Activated CD4-positive, alpha-beta memory T cell treated with anti-CD3 and anti-CD28 coated beads, Interleukin-2, amount 10 ng/mL, durations not matched to agents 7 days and 5 days (primary cell): ENCODE data around the gene GTF3A. TPM values are rescaled to one million over a fixed set of nuclear protein-coding genes. Genes with fewer than 3 reads are reported as not detected.

Experiments
- CTCF ChIA-PET: fragments of 350-600 bp; sonication (Branson Sonifier 250); formaldehyde crosslinking; loops from one replicate; lab custom pipeline; 2021; ENCODE audit warnings: antibody characterized with exemption, inconsistent platforms; lab: Charles Lee
- POLR2A ChIA-PET: fragments of 350-600 bp; sonication (Branson Sonifier 250); formaldehyde crosslinking; loops from one replicate; lab custom pipeline; 2021; ENCODE audit warnings: antibody characterized with exemption; lab: Charles Lee
- DNase-seq: peaks from one replicate; pipeline ENCODE4 v3.0.0-alpha.2; 2020
- H3K27ac Mint-ChIP-seq: one replicate; pipeline ENCODE4 v1.8.0; 2021; ENCODE audit warnings: mild to moderate bottlenecking, mixed read lengths
- H3K27me3 Mint-ChIP-seq: one replicate; pipeline ENCODE4 v1.8.0; 2021; ENCODE audit warnings: mixed read lengths
- H3K36me3 Mint-ChIP-seq: one replicate; pipeline ENCODE4 v1.8.0; 2021; ENCODE audit warnings: low read depth, mixed read lengths
- H3K4me1 Mint-ChIP-seq: one replicate; pipeline ENCODE4 v1.8.0; 2021; ENCODE audit warnings: mixed read lengths
- H3K4me3 Mint-ChIP-seq: one replicate; pipeline ENCODE4 v1.8.0; 2021; ENCODE audit warnings: mild to moderate bottlenecking, mixed read lengths
- H3K9me3 Mint-ChIP-seq: one replicate; pipeline ENCODE4 v1.8.0; 2021; ENCODE audit warnings: mixed read lengths
- total RNA-seq, 2 experiments: library from RNA; stranded (reverse); gene quantifications; one replicate each; pipeline ENCODE4 v1.2.3, GENCODE V29; 2021

Gene GTF3A
- total RNA-seq, 2 experiments from 2014 or later: 187 to 189 TPM

DNA sequence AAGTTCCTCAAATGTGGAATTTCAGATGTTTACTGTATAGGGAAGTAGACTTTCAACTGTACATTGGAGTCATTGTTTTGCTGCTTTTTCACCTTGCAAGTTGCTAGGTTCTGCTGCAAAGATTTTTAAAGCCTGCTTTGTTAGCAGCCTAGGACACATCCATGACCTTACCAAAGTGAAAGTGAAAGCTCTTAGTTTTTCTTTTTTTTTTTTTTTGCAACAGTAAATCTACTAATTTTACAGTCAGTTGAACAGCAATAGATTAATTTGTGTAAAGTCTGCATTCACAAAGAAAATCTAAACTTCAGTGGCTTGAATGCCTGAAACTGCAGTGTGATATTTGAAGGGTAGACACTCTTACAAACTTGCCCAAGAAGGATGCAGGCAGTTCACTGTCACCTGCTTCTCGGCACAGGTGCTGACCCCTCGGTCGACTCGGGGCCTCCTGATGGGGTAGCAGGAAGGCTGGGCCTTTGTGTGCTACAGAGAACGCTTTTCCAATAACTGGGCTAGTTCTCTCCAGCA lies 31.0 kb downstream of the GTF3A start:
- H3K36me3 Mint-ChIP-seq: peaks cover 3% of the 10 kb centered on the region
- ChIA-PET CTCF (interaction anchor here (1.1 to 2.9 kb wide), 3 partner anchors 29 to 371 kb away, joined by 3 to 14 read pairs (median 5); partner anchors contain the start of gene LNX2), POLR2A (interaction anchor here (1.1 to 10.9 kb wide), 5 partner anchors 10 to 165 kb away, joined by 3 to 351 read pairs (median 4); partner anchors contain the start of genes GTF3A and LNX2)
- no peaks in the 10 kb centered on the region for H3K9me3 Mint-ChIP-seq
- peak overlapping the region; percentile 83 for H3K4me3 Mint-ChIP-seq
- peaks cover 2% of the 10 kb centered on the region for H3K27me3 Mint-ChIP-seq
- DNase-seq: peak; percentile 31
- H3K4me1 Mint-ChIP-seq: peaks cover 32% of the 10 kb centered on the region
- H3K27ac Mint-ChIP-seq: peak overlapping the region; percentile 93

DNA sequence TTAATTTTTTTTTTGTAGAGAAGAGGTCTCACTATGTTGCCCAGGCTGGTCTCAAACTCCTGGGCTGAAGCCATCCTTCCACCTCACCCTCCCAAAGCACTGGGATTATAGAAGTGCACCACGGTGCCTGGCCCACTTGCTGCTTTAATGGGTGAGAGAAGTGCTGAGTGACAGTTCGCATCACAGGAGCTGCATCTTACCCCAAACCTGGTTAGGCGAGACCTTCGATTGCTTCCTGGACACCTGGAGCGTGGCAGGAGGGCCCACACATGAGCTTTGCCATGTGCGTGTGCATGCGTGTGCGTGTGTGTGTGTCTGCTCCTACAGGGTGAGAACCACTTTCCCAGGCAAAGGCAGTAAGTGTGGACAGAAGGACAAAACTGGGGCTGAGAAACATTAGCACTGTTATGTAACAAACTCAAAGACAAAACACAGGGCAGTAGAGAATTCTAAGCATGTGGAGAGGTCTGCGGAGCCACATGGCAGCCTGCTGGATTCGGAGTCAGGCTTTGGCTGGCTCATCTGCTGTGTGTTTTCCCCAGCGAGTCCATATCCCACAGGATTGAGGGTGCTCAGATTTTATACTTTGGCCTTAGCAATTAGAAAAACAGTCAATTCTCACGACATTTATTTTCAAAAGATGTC lies 37.6 kb downstream of the GTF3A start:
- H3K9me3 Mint-ChIP-seq: no peaks in the 10 kb centered on the region
- no peak for DNase-seq
- H3K27ac Mint-ChIP-seq: no peak overlapping the region
- peaks cover 2% of the 10 kb centered on the region for H3K27me3 Mint-ChIP-seq
- no peaks in the 10 kb centered on the region for H3K36me3 Mint-ChIP-seq
- CTCF ChIA-PET: no interaction called here
- H3K4me1 Mint-ChIP-seq: peaks cover 6% of the 10 kb centered on the region
- H3K4me3 Mint-ChIP-seq: no peak overlapping the region
- POLR2A ChIA-PET: interaction anchor here (0.8 to 2.0 kb wide), 2 partner anchors 11 to 37 kb away, joined by 4 to 5 read pairs; no protein-coding TSS in a partner anchor

DNA sequence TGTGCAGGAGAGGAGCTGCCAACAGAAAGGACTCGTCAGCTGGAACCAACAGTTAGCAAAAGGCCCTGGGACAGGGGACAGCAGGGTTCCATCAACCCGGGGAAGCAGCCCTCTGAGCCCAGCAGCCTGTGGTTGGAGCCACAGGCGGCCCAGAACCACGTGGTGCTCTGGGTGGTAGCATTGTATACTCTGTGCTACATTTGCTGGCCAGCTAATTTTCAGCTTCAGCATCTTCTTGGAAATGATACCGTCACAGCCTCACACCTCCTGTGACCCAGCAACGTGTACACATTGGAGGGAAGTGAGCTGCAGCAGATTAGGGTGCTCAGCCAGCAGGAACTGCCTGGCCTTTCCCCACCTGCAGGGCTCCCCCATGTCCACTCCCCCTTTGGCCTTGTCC lies 39.1 kb downstream of the GTF3A start:
- ChIA-PET POLR2A (interaction anchor here (0.6 to 2.0 kb wide), 2 partner anchors 12 to 38 kb away, joined by 3 to 5 read pairs; no protein-coding TSS in a partner anchor), CTCF (no interaction called here)
- no peak for DNase-seq
- Mint-ChIP-seq H3K4me3 (no peak overlapping the region), H3K27ac (no peak overlapping the region), H3K9me3 (no peaks in the 10 kb centered on the region), H3K4me1 (peaks cover 6% of the 10 kb centered on the region), H3K36me3 (no peaks in the 10 kb centered on the region), H3K27me3 (peaks cover 2% of the 10 kb centered on the region)

DNA sequence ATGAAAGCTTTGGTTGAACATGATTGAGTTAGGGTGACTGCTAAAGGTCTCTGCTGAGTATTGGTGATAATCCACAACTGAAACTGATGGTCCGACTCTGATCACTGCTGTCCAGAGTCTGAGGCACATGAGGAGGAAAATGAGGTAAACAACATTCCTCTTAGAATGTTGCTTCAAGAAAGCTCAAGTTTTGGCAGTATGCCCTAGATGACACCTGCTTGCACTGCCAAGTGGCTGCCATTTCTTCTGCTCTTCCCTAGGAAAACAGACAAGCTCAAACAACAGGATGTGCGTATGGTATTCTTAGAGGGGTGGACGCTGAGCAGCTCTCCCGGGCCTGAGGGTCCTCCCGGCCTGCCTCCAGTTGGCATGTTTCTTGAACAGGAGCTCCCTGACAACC lies 41.2 kb downstream of the GTF3A start:
- H3K36me3 Mint-ChIP-seq: no peaks in the 10 kb centered on the region
- no peak overlapping the region for H3K27ac Mint-ChIP-seq
- POLR2A ChIA-PET: interaction anchor here (0.6 to 1.1 kb wide), 2 partner anchors 10 to 879 kb away, joined by 3 to 4 read pairs; no protein-coding TSS in a partner anchor
- H3K4me3 Mint-ChIP-seq: no peak overlapping the region
- no peaks in the 10 kb centered on the region for H3K27me3 Mint-ChIP-seq
- no peaks in the 10 kb centered on the region for H3K9me3 Mint-ChIP-seq
- no peak for DNase-seq
- CTCF ChIA-PET: interaction anchor here (0.7 kb wide), 1 partner anchor 56 kb away, joined by 3 read pairs; no protein-coding TSS in a partner anchor
- H3K4me1 Mint-ChIP-seq: peaks cover 6% of the 10 kb centered on the region

DNA sequence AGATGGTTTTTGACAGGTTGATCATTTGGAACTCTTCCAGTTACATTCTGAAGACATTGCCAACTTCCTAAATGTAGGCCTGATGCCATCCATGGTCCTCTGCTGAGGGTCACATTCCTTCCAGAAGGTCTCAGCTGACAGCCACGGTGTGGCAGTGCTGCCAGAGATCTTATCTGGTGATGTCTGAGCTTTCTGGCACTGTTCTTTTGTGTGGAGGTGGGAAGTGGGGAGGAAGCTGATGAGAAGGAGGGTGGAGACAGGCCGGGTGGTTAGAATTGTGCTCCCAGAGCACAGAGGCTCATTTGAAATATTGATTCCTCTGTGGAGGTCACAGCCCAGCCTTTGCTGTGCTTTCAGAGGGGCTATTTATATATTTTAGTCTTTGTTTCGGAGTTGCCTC lies 42.1 kb downstream of the GTF3A start:
- Mint-ChIP-seq H3K4me3 (no peak overlapping the region), H3K36me3 (no peaks in the 10 kb centered on the region), H3K27ac (no peak overlapping the region), H3K9me3 (no peaks in the 10 kb centered on the region), H3K27me3 (no peaks in the 10 kb centered on the region), H3K4me1 (peaks cover 6% of the 10 kb centered on the region)
- DNase-seq: no peak
- ChIA-PET CTCF (no interaction called here), POLR2A (interaction anchor here (1.2 kb wide), 1 partner anchor 39 kb away, joined by 3 read pairs; no protein-coding TSS in a partner anchor)

DNA sequence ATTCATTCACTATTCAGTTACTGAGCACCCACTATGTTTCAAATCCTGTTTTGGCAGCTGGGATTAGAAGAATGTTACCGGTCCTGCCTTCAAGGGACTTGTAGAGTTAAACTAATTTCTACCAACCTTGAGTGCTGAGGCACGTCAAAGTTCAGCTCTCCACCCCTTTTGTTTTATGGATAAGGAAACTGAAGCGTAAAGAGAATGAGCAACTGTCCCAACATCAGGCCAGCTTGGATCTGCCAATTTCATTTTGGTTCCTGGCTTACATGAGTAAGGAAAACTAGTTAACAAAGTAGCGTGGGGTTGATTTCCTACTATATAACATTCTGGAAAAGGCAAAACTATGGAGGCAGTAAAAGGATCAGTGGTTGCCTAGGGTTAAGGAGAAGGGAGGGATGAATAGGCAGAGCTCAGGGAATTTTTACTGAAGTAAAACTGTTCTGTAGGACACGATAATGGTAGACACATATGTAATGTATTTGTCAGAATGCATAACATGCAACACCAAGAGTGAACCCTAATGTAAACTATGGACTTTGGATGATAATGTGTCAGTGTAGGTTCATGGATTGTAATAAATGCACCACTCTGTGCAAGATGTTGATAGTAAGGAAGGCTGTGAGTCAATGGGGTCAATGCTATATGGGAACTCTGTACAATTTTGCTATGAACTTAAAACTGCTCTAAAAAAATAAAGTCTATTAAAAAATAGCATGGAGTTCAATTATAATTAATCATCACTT lies 45.8 kb downstream of the GTF3A start:
- Mint-ChIP-seq H3K4me1 (peaks cover 9% of the 10 kb centered on the region), H3K36me3 (no peaks in the 10 kb centered on the region), H3K9me3 (no peaks in the 10 kb centered on the region), H3K4me3 (no peak overlapping the region), H3K27ac (no peak overlapping the region), H3K27me3 (no peaks in the 10 kb centered on the region)
- no peak for DNase-seq
- CTCF ChIA-PET: no interaction called here
- POLR2A ChIA-PET: interaction anchor here (0.7 to 0.9 kb wide), 2 partner anchors 35 to 44 kb away, joined by 3 read pairs; no protein-coding TSS in a partner anchor

DNA sequence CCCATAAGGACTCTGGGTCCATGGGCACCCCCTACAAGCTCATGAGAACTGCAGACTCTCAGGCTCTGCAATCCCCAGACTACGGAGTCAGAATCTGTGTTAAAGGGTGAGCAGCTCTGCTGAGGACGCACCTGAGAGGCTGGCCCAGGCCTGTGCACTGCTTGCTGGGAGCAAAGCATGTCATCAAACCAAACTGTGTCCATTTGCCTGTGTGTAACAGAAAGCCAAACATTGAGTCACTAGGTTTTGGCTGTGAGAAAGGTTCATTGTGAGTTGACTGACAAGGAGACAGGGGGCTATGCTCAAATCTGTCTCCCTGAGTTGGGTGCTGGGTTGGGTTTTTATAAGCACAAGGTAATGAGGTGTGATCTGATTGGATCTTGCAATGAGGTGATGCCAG lies 48.0 kb downstream of the GTF3A start:
- H3K27ac Mint-ChIP-seq: no peak overlapping the region
- ChIA-PET CTCF (no interaction called here), POLR2A (interaction anchor here (0.8 to 1.1 kb wide), 2 partner anchors 23 to 46 kb away, joined by 3 to 4 read pairs; partner anchors contain the start of gene MTIF3)
- H3K36me3 Mint-ChIP-seq: no peaks in the 10 kb centered on the region
- H3K4me1 Mint-ChIP-seq: peaks cover 14% of the 10 kb centered on the region
- H3K9me3 Mint-ChIP-seq: no peaks in the 10 kb centered on the region
- H3K4me3 Mint-ChIP-seq: no peak overlapping the region
- DNase-seq: no peak
- no peaks in the 10 kb centered on the region for H3K27me3 Mint-ChIP-seq

DNA sequence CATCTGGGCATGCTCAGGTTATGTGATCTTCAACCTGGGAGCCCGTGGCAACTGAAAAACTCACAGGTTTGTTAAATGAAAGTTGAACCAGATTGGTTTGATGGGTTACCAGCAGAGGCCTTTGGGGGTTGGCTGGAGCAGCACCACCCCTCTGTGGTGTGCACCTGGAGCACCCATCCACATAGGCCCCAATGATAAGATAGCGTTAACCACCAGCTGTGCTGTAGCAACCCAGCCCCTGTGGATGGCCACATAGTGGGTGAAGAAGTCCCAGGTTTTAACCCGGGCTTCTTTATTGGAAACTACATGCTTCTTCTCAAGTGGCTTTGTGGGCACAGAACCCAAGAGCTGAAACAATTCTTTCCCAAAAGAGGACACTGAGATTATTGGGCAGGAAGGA lies 48.5 kb downstream of the GTF3A start:
- CTCF ChIA-PET: interaction anchor here (1.2 kb wide), 1 partner anchor 358 kb away, joined by 3 read pairs; no protein-coding TSS in a partner anchor
- H3K27ac Mint-ChIP-seq: no peak overlapping the region

DNA sequence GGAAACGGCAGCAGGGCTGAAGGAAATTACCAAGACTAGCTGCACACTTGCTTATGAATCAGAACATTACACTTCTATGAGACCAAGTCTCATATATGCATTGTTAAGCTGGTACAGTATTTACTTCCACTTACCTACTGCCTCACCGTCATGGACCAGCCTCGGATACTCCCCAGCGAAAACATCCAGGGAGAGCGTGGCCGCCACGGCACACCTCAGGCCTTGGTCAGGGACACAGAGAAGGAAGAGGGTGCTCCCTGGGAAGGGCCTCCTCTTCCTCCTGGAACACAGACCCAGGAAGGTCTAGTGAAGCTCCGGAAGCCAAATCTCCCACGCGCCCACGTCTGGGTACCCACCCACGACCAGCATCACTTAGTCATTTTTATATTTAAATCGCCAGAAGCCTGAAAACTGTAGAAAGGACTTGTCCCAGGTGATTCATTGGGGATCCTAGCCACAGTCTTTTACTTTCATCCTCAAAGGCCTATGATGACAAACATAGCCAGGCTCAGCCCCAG lies 50.4 kb downstream of the GTF3A start:
- no peaks in the 10 kb centered on the region for H3K36me3 Mint-ChIP-seq
- ChIA-PET POLR2A (no interaction called here), CTCF (no interaction called here)
- no peak for DNase-seq
- H3K4me3 Mint-ChIP-seq: no peak overlapping the region
- H3K4me1 Mint-ChIP-seq: peaks cover 19% of the 10 kb centered on the region
- H3K27ac Mint-ChIP-seq: no peak overlapping the region
- H3K27me3 Mint-ChIP-seq: no peaks in the 10 kb centered on the region
- H3K9me3 Mint-ChIP-seq: no peaks in the 10 kb centered on the region

More for the DNA sequence above, 48.5 kb downstream of the GTF3A start:
- POLR2A ChIA-PET: interaction anchor here (1.4 kb wide), 1 partner anchor 17 kb away, joined by 3 read pairs; no protein-coding TSS in a partner anchor
- Mint-ChIP-seq H3K36me3 (no peaks in the 10 kb centered on the region), H3K27me3 (no peaks in the 10 kb centered on the region), H3K4me3 (no peak overlapping the region), H3K4me1 (peaks cover 19% of the 10 kb centered on the region), H3K9me3 (no peaks in the 10 kb centered on the region)
- no peak for DNase-seq

DNA sequence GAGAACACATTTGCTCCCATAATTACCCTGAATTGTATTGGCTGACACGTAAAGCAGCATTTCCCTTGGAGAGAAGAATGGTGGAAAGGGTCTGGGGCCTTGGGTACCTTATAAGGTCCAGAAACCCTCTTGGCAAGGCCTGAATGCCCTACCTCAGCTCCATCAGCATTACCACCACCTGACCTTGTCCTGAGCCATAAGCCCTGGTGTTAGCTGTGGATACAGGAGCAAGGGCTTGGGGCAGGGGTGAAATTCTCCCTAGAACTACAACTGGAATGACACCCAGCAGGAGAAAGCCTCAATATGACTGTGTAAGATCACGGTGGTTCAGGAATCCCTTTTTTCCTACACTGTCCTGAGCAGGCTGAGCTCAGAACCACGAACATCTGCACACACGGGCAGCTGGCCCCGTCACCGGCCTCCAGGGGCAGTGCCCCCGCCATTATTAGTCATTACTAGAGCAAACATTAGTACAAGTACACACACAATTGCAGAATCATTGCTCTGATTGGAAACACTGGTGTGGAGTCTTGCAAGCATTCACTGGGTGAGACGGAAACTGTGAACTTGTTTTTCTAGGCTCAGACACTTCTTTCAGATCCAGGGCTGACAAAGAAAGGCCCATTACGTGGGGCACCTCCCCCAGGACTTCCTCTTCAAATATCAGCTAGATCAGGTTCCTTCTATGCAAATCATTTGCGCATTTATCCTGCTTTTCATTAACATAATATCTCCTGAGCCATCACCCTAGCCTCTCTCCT lies 52.7 kb downstream of the GTF3A start:
- ChIA-PET CTCF (no interaction called here), POLR2A (interaction anchor here (1.4 kb wide), 1 partner anchor 26 kb away, joined by 3 read pairs; no protein-coding TSS in a partner anchor)
- H3K36me3 Mint-ChIP-seq: no peaks in the 10 kb centered on the region
- H3K4me3 Mint-ChIP-seq: no peak overlapping the region
- peaks cover 19% of the 10 kb centered on the region for H3K4me1 Mint-ChIP-seq
- no peaks in the 10 kb centered on the region for H3K27me3 Mint-ChIP-seq
- DNase-seq: no peak
- H3K27ac Mint-ChIP-seq: no peak overlapping the region
- H3K9me3 Mint-ChIP-seq: no peaks in the 10 kb centered on the region

DNA sequence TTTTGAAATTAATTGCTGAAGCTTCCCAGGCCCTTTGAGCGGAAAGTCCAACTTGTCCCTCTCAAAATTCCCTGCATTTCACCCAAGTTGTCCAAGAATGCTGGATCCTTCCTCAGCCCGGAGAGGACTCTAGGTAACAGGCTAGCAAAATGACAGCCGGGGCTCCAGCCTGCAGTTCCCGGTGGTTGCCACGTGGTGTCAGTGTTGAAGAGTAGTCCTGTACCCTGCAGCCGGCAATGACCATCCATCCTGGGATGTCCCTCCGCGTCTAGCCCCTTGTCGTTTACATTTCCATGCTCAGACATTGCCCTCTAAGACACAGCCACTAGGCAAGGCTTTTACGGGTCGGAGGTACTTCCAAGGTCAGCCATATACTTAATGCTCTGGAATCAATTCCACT lies 57.3 kb downstream of the GTF3A start:
- Mint-ChIP-seq H3K4me3 (no peak overlapping the region), H3K27ac (no peak overlapping the region), H3K27me3 (no peaks in the 10 kb centered on the region), H3K36me3 (no peaks in the 10 kb centered on the region), H3K9me3 (no peaks in the 10 kb centered on the region), H3K4me1 (peaks cover 15% of the 10 kb centered on the region)
- CTCF ChIA-PET: interaction anchor here (0.7 kb wide), 1 partner anchor 345 kb away, joined by 4 read pairs; no protein-coding TSS in a partner anchor
- POLR2A ChIA-PET: no interaction called here
- DNase-seq: peak; percentile 47

DNA sequence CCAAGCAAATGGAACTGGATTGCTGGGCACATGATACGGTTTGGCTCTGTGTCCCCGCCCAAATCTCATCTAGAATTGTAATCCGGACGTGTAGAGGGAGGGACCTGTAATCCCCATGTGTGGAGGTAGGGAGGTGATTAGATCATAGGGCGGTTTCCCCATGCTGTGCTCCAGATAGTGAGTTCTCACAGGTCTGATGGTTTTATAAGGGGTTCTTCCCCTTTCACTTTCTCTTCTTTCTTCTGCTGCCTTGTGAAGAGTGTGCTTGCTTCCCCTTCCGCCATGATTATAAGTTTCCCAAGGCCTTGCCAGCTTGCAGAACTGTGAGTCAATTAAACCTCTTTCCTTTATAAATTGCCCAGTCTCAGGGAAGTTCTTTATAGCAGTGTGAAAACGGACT lies 58.6 kb downstream of the GTF3A start:
- DNase-seq: no peak
- Mint-ChIP-seq H3K36me3 (no peaks in the 10 kb centered on the region), H3K27ac (no peak overlapping the region), H3K27me3 (no peaks in the 10 kb centered on the region), H3K4me1 (peaks cover 4% of the 10 kb centered on the region), H3K9me3 (no peaks in the 10 kb centered on the region), H3K4me3 (no peak overlapping the region)
- ChIA-PET POLR2A (no interaction called here), CTCF (no interaction called here)
